HEK293 (cell line): ENCODE results near the gene SLC5A9.

Source experiments
- CTCF ChIA-PET: fragments of 350-600 bp; formaldehyde crosslinking; extraction: SDS; loops from one replicate; lab custom pipeline; 2021; ENCODE audit warnings: antibody characterized with exemption; lab: Yijun Ruan, JAX
- POLR2A ChIA-PET: fragments of 300-600 bp; formaldehyde crosslinking; extraction: SDS; loops from one replicate; lab custom pipeline; 2020; ENCODE audit warnings: antibody characterized with exemption, inconsistent platforms; lab: Yijun Ruan, JAX
- H3K27ac ChIP-seq: fragments of 200-500 bp; sonication (Bioruptor generic); 2 replicates; pipeline ENCODE4 v1.5.1; 2014; ENCODE audit warnings: low read depth, low read length, control low read depth, inconsistent platforms; ENCODE audit errors: extremely low read depth
- H3K36me3 ChIP-seq, 2 experiments: fragments of 200-500 bp in 1 of 2; sonication (Bioruptor generic) in 1 of 2; 1 replicate in 1 of 2; 2 replicates in 1 of 2; pipeline ENCODE4 v1.5.1; 2014 to 2017; ENCODE audit warnings: inconsistent platforms in 2 of 2, low read length in 2 of 2; ENCODE audit not compliant: control insufficient read depth in 2 of 2, insufficient read depth in 1 of 2
- H3K4me1 ChIP-seq: fragments of 200-500 bp; sonication (Bioruptor generic); 2 replicates; pipeline ENCODE4 v1.5.1; 2014; ENCODE audit warnings: mild to moderate bottlenecking, low read length, inconsistent platforms; ENCODE audit not compliant: control insufficient read depth, insufficient read depth
- H3K4me3 ChIP-seq: 2 replicates; pipeline ENCODE4 v1.5.1; 2011; ENCODE audit warnings: low read depth, mild to moderate bottlenecking, control low read depth, low read length, moderate library complexity
- H3K9me3 ChIP-seq: fragments of 200-500 bp; sonication (Bioruptor generic); 2 replicates; pipeline ENCODE4 v1.5.1; 2014; ENCODE audit warnings: low read depth, low read length, inconsistent platforms; ENCODE audit not compliant: control insufficient read depth, insufficient read depth
- CTCF ChIP-seq: fragments of 450-650 bp; formaldehyde crosslinking; IDR thresholded peaks from 2 replicates; pipeline ENCODE4 v1.5.1; 2016; ENCODE audit warnings: missing biosample characterization, missing genetic modification characterization
- INSM2 ChIP-seq: fragments of 450-650 bp; formaldehyde crosslinking; IDR thresholded peaks from 2 replicates; pipeline ENCODE4 v1.5.1; 2016; ENCODE audit warnings: missing biosample characterization, missing genetic modification characterization
- MEIS1 ChIP-seq: sonication (generic); formaldehyde crosslinking; IDR thresholded peaks from 2 replicates; pipeline ENCODE4 v1.8.1; 2022; ENCODE audit warnings: missing genetic modification reagents, mild to moderate bottlenecking, borderline replicate concordance
- SCRT2 ChIP-seq: fragments of 450-650 bp; formaldehyde crosslinking; IDR thresholded peaks from 2 replicates; pipeline ENCODE4 v1.5.1; 2016; ENCODE audit warnings: missing biosample characterization, missing genetic modification characterization
- ZBTB1 ChIP-seq: fragments of 450-650 bp; formaldehyde crosslinking; IDR thresholded peaks from 2 replicates; pipeline ENCODE4 v1.5.1; 2016; ENCODE audit warnings: missing biosample characterization, missing genetic modification characterization
- ZBTB17 ChIP-seq: fragments of 450-650 bp; formaldehyde crosslinking; IDR thresholded peaks from 2 replicates; pipeline ENCODE4 v1.5.1; 2016; ENCODE audit warnings: missing biosample characterization, missing genetic modification characterization
- ZNF140 ChIP-seq: fragments of 450-650 bp; formaldehyde crosslinking; IDR thresholded peaks from 2 replicates; pipeline ENCODE4 v1.5.1; 2016; ENCODE audit warnings: missing biosample characterization, missing genetic modification characterization
- ZNF16 ChIP-seq: fragments of 450-650 bp; formaldehyde crosslinking; IDR thresholded peaks from 2 replicates; pipeline ENCODE4 v1.5.1; 2016; ENCODE audit warnings: low read depth, missing biosample characterization, missing genetic modification characterization
- ZNF239 ChIP-seq: fragments of 450-650 bp; formaldehyde crosslinking; IDR thresholded peaks from 2 replicates; pipeline ENCODE4 v1.5.1; 2016; ENCODE audit warnings: missing biosample characterization, missing genetic modification characterization
- ZNF324 ChIP-seq: fragments of 450-650 bp; formaldehyde crosslinking; IDR thresholded peaks from 2 replicates; pipeline ENCODE4 v1.5.1; 2016; ENCODE audit warnings: missing biosample characterization, missing genetic modification characterization
- ZNF426 ChIP-seq: fragments of 450-650 bp; formaldehyde crosslinking; IDR thresholded peaks from 2 replicates; pipeline ENCODE4 v1.5.1; 2017; ENCODE audit warnings: missing biosample characterization, missing genetic modification characterization, mild to moderate bottlenecking, inconsistent platforms, moderate library complexity
- ZNF548 ChIP-seq: fragments of 450-650 bp; formaldehyde crosslinking; IDR thresholded peaks from 2 replicates; pipeline ENCODE4 v1.5.1; 2016; ENCODE audit warnings: missing biosample characterization, missing genetic modification characterization
- ZNF654 ChIP-seq: fragments of 450-650 bp; formaldehyde crosslinking; IDR thresholded peaks from 2 replicates; pipeline ENCODE4 v1.5.1; 2016; ENCODE audit warnings: low read depth, missing biosample characterization, missing genetic modification characterization
- ZNF670 ChIP-seq: fragments of 450-650 bp; formaldehyde crosslinking; IDR thresholded peaks from 2 replicates; pipeline ENCODE4 v1.5.1; 2016; ENCODE audit warnings: missing biosample characterization, missing genetic modification characterization, low read depth
- ZNF777 ChIP-seq: fragments of 450-650 bp; formaldehyde crosslinking; IDR thresholded peaks from 2 replicates; pipeline ENCODE4 v1.5.1; 2017; ENCODE audit warnings: missing biosample characterization, missing genetic modification characterization, borderline replicate concordance
- TF ChIP-seq, protein P1 (sequence below): fragments of 450-650 bp; formaldehyde crosslinking; IDR thresholded peaks from 2 replicates; pipeline ENCODE4 v1.5.1; 2016; ENCODE audit warnings: missing biosample characterization, missing genetic modification characterization
- TF ChIP-seq, protein P2 (sequence below): fragments of 450-650 bp; formaldehyde crosslinking; conservative IDR thresholded peaks from 2 replicates; pipeline ENCODE4 v1.5.1; 2016; ENCODE audit warnings: low read depth, missing biosample characterization, missing genetic modification characterization
- TF ChIP-seq, protein P3 (sequence below): fragments of 450-650 bp; formaldehyde crosslinking; IDR thresholded peaks from 2 replicates; pipeline ENCODE4 v1.5.1; 2017; ENCODE audit warnings: missing biosample characterization, missing genetic modification characterization

SLC5A9 gene

DNA sequence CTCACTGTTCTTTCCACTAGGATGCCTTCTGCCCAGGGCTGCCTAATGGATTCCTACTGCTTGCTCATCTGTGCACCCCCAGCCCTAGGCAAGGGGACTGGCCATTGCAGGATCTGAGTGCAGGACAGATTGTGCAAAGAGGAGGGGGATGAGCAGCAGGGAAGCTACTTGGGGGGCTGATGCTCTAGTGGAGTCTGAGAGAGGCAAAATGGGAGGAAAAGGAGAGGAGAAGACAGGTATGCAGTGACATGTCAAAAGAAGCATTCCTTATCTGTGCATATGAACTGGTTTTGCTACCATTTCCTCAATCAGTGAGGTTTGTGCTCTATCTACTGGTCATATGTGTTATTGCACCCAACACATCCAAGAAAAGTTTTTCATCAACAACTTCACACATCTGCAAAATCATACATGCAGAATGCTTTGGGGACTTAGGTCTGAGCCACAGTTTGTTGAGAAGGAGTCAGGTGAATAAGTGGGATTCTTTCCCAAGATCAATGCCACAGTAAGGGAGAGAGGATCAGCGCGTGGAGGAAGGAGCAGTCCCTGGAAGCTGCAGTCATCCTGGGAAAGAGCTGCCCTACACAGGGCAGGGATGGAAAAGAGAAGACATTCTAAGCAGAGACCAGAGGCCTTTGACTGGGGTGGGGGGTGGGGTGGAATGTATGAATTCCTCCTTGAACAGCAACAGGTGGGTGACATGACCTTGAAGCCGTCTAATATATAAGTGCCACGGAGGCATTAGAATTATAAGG is 14.4 kb downstream of the SLC5A9 start:
- POLR2A ChIA-PET, result no interaction called here
- CTCF ChIA-PET, result interaction anchor here (0.6 to 3.0 kb wide), 18 partner anchors 11 to 847 kb away, joined by 3 to 23 read pairs (median 4); no protein-coding TSS in a partner anchor
- no peaks in the 10 kb centered on the region for H3K36me3 ChIP-seq

DNA sequence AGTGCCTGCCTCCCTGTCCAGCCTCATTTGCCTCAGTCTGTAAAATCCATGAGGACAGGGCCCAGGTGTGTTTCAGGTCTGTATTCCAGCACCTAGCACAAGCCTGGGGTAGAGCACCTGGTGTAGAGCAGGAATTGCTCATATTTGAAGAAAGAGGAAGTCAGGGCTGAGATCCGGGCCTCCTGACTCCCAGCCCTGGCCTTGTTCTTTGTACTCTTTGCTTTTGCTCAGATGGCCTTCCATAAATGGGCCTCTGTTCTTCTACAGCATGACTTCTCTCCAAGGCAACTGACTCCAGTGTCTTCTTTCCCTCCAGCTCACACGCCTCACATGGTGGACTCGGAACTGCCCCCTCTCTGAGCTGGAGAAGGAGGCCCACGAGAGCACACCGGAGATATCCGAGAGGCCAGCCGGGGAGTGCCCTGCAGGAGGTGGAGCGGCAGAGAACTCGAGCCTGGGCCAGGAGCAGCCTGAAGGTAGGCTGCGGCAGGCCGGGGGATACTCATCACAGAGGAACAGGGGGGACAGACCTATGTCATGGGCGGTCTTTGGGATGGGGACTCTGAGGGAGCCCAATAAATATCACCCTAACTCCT is 19.7 kb downstream of the SLC5A9 start:
- H3K27ac ChIP-seq, result no peak overlapping the region
- H3K4me1 ChIP-seq, result no peaks in the 10 kb centered on the region
- H3K4me3 ChIP-seq, result no peak overlapping the region
- no peaks in the 10 kb centered on the region for H3K9me3 ChIP-seq
- POLR2A ChIA-PET, result no interaction called here
- H3K36me3 ChIP-seq, result no peaks in the 10 kb centered on the region
- CTCF ChIA-PET, result interaction anchor here (0.7 kb wide), 1 partner anchor 9 kb away, joined by 3 read pairs; no protein-coding TSS in a partner anchor
- TF ChIP-seq ZBTB1 (no peak), ZBTB17 (tag by site-specific recombination) (no peak), MEIS1 (CRISPR knock-in tag) (no peak), ZNF140 (tag by site-specific recombination) (no peak), ZNF426 (tag by site-specific recombination) (no peak), ZNF548 (no peak), INSM2 (tag by site-specific recombination) (no peak), ZNF670 (tag by site-specific recombination) (no peak)
- TF ChIP-seq, protein P1, sequence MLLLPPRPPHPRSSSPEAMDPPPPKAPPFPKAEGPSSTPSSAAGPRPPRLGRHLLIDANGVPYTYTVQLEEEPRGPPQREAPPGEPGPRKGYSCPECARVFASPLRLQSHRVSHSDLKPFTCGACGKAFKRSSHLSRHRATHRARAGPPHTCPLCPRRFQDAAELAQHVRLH, result no peak
- TF ChIP-seq, protein P2, sequence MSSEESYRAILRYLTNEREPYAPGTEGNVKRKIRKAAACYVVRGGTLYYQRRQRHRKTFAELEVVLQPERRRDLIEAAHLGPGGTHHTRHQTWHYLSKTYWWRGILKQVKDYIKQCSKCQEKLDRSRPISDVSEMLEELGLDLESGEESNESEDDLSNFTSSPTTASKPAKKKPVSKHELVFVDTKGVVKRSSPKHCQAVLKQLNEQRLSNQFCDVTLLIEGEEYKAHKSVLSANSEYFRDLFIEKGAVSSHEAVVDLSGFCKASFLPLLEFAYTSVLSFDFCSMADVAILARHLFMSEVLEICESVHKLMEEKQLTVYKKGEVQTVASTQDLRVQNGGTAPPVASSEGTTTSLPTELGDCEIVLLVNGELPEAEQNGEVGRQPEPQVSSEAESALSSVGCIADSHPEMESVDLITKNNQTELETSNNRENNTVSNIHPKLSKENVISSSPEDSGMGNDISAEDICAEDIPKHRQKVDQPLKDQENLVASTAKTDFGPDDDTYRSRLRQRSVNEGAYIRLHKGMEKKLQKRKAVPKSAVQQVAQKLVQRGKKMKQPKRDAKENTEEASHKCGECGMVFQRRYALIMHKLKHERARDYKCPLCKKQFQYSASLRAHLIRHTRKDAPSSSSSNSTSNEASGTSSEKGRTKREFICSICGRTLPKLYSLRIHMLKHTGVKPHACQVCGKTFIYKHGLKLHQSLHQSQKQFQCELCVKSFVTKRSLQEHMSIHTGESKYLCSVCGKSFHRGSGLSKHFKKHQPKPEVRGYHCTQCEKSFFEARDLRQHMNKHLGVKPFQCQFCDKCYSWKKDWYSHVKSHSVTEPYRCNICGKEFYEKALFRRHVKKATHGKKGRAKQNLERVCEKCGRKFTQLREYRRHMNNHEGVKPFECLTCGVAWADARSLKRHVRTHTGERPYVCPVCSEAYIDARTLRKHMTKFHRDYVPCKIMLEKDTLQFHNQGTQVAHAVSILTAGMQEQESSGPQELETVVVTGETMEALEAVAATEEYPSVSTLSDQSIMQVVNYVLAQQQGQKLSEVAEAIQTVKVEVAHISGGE (tag by site-specific recombination), result no peak
- TF ChIP-seq, protein P3, sequence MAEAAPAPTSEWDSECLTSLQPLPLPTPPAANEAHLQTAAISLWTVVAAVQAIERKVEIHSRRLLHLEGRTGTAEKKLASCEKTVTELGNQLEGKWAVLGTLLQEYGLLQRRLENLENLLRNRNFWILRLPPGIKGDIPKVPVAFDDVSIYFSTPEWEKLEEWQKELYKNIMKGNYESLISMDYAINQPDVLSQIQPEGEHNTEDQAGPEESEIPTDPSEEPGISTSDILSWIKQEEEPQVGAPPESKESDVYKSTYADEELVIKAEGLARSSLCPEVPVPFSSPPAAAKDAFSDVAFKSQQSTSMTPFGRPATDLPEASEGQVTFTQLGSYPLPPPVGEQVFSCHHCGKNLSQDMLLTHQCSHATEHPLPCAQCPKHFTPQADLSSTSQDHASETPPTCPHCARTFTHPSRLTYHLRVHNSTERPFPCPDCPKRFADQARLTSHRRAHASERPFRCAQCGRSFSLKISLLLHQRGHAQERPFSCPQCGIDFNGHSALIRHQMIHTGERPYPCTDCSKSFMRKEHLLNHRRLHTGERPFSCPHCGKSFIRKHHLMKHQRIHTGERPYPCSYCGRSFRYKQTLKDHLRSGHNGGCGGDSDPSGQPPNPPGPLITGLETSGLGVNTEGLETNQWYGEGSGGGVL (tag by site-specific recombination), result no peak

More for the DNA sequence above, 14.4 kb downstream of the SLC5A9 start:
- no peak overlapping the region for H3K27ac ChIP-seq
- no peak overlapping the region for H3K4me3 ChIP-seq
- H3K9me3 ChIP-seq, result no peaks in the 10 kb centered on the region
- TF ChIP-seq ZNF16 (tag by site-specific recombination), result no peak
- TF ChIP-seq ZNF654, result peak; percentile 85
- peak; percentile 74 for TF ChIP-seq CTCF (tag by site-specific recombination)
- TF ChIP-seq ZBTB17 (tag by site-specific recombination), result peak; percentile 91
- peak; percentile 75 for TF ChIP-seq ZNF239 (tag by site-specific recombination)
- no peak for TF ChIP-seq ZNF324
- TF ChIP-seq SCRT2, result 0 out of 2 replicates have a peak, but pooled peaks have one; percentile 27
- no peak for TF ChIP-seq ZNF777 (tag by site-specific recombination)
- H3K4me1 ChIP-seq, result no peaks in the 10 kb centered on the region
